Measurements from ENCODE around the gene ERP27. TPM values are rescaled to one million over a fixed set of nuclear protein-coding genes. Genes with fewer than 3 reads are reported as not detected.

ERP27 gene
- polyA plus RNA-seq, 2 of the 4 experiments (the other 2 are of a cell fraction): 0.09 to 0.28 TPM

- Histone ChIP-seq H3K4me2 (no peak overlapping the region), H3K27ac (no peak overlapping the region), H3K9me3 (0 out of 3 replicates have a peak, but pooled peaks cover 4% of the 10 kb centered on the region), H3K4me1 (no peaks in the 10 kb centered on the region), H3K4me3 (no peak overlapping the region)
- FAIRE-seq (no peak), DNase-seq (ENCODE audit: low read depth in 1 of 2, low spot score in 1 of 2) (no peak), ATAC-seq (no peak)
- ChIA-PET CTCF (interaction anchor here (0.7 to 1.0 kb wide), 3 partner anchors 137 to 1841 kb away, joined by 3 read pairs; no protein-coding TSS in a partner anchor), POLR2A (no interaction called here)
- no peak for TF ChIP-seq MYC (IDR thresholded peaks at IDR 0.05; ENCODE audit: borderline replicate concordance, low read length)
- TF ChIP-seq ELK1 (IDR thresholded peaks at IDR 0.05; ENCODE audit: low read depth, low read length): no peak
- no peak for TF ChIP-seq NFE2L2 (conservative IDR thresholded peaks at IDR 0.05; ENCODE audit: low read length)
- TF ChIP-seq MAX (IDR thresholded peaks at IDR 0.05): no peak
- WGBS (ENCODE audit: missing lambda C conversion rate): 40% methylated on average over 2 of the region's 2 CpGs
Observed at GRCh38 chr12:14982991-14983390, 44.7 kb upstream of the ERP27 start.

GRCh38 chr12:14982562-14982961 is 44.2 kb upstream of the ERP27 start:
- DNase-seq (ENCODE audit: low read depth in 1 of 2, low spot score in 1 of 2) (no peak), ATAC-seq (no peak), FAIRE-seq (no peak)
- WGBS (ENCODE audit: missing lambda C conversion rate): 53% methylated on average over 1 of the region's 1 CpG
- Histone ChIP-seq H3K4me1 (no peaks in the 10 kb centered on the region), H3K4me3 (no peak overlapping the region), H3K4me2 (no peak overlapping the region), H3K27ac (no peak overlapping the region), H3K9me3 (0 out of 3 replicates have a peak, but pooled peaks cover under 1% of the 10 kb centered on the region)
- ChIA-PET CTCF (interaction anchor here (0.8 kb wide), 1 partner anchor 137 kb away, joined by 3 read pairs; no protein-coding TSS in a partner anchor), POLR2A (no interaction called here)
- no peak for TF ChIP-seq NPAS2 (CRISPR knock-in tag; IDR thresholded peaks at IDR 0.05; ENCODE audit: borderline replicate concordance)
- TF ChIP-seq TP53 (CRISPR knock-in tag; IDR thresholded peaks at IDR 0.05): no peak
- no peak for TF ChIP-seq JUN (IDR thresholded peaks at IDR 0.05)
- no peak for TF ChIP-seq MYC (IDR thresholded peaks at IDR 0.05; ENCODE audit: borderline replicate concordance, low read length)
- no peak for TF ChIP-seq POLR2A (IDR thresholded peaks at IDR 0.05; ENCODE audit: low read length)
- TF ChIP-seq HES2 (IDR thresholded peaks at IDR 0.05): no peak
- no peak for TF ChIP-seq RAD21 (conservative IDR thresholded peaks at IDR 0.05 in 1 of 2, IDR thresholded peaks at IDR 0.05 in 1 of 2)
- no peak for TF ChIP-seq CHD4 (IDR thresholded peaks at IDR 0.05; ENCODE audit: borderline replicate concordance)
- TF ChIP-seq ESRRA (IDR thresholded peaks at IDR 0.05; ENCODE audit: borderline replicate concordance, low read length): no peak
- no peak for TF ChIP-seq ZNF302 (CRISPR knock-in tag; IDR thresholded peaks at IDR 0.05)
- no peak for TF ChIP-seq CHD2 (IDR thresholded peaks at IDR 0.05; ENCODE audit: low read length, partially characterized antibody)
- TF ChIP-seq E2F6 (IDR thresholded peaks at IDR 0.05; ENCODE audit: borderline replicate concordance, low read depth): no peak
- no peak for TF ChIP-seq EHF (CRISPR knock-in tag; IDR thresholded peaks at IDR 0.05)
- TF ChIP-seq MAFK (IDR thresholded peaks at IDR 0.05; ENCODE audit: partially characterized antibody): no peak
- TF ChIP-seq KDM5A (IDR thresholded peaks at IDR 0.05): no peak
- TF ChIP-seq ZFP36 (IDR thresholded peaks at IDR 0.05; ENCODE audit: borderline replicate concordance, partially characterized antibody): no peak
- no peak for TF ChIP-seq HDAC2 (IDR thresholded peaks at IDR 0.05)
- no peak for TF ChIP-seq JUNB (IDR thresholded peaks at IDR 0.05)
- TF ChIP-seq KDM1A (IDR thresholded peaks at IDR 0.05; ENCODE audit: low read depth): no peak

- DNase-seq (ENCODE audit: low read depth in 1 of 2, low spot score in 1 of 2): no peak
- ChIA-PET CTCF (interaction anchor here (0.6 to 0.7 kb wide), 2 partner anchors 15 to 53 kb away, joined by 3 read pairs; no protein-coding TSS in a partner anchor), POLR2A (no interaction called here)
- Histone ChIP-seq H3K4me2 (no peak overlapping the region), H3K9me3 (no peaks in the 10 kb centered on the region), H3K4me1 (no peaks in the 10 kb centered on the region), H3K4me3 (no peak overlapping the region), H3K27ac (no peak overlapping the region)
- WGBS (ENCODE audit: missing lambda C conversion rate): 73% methylated on average over 2 of the region's 2 CpGs
- TF ChIP-seq RCOR1 (IDR thresholded peaks at IDR 0.05; ENCODE audit: low read depth, low read length) (no peak), CHD2 (IDR thresholded peaks at IDR 0.05; ENCODE audit: low read length, partially characterized antibody) (no peak), POLR2AphosphoS2 (conservative IDR thresholded peaks at IDR 0.05; ENCODE audit: low read length) (no peak), HDAC2 (IDR thresholded peaks at IDR 0.05) (no peak), E2F6 (IDR thresholded peaks at IDR 0.05; ENCODE audit: borderline replicate concordance, low read depth) (no peak), HEYL (CRISPR knock-in tag; IDR thresholded peaks at IDR 0.05) (no peak), PHF8 (IDR thresholded peaks at IDR 0.05; ENCODE audit: borderline replicate concordance, low read depth) (no peak), EP300 (IDR thresholded peaks at IDR 0.05) (no peak), RFX5 (IDR thresholded peaks at IDR 0.05) (no peak), GATA3 (IDR thresholded peaks at IDR 0.05; ENCODE audit: borderline replicate concordance) (no peak), ZSCAN20 (CRISPR knock-in tag; IDR thresholded peaks at IDR 0.05) (no peak)
- ATAC-seq: no peak
- FAIRE-seq: no peak
Observed at GRCh38 chr12:14981049-14981448, 42.7 kb upstream of the ERP27 start.

All from A549 (cell line).